Measurements from ENCODE around the gene CYP51A1. TPM values are rescaled to one million over a fixed set of nuclear protein-coding genes. Genes with fewer than 3 reads are reported as not detected.

CYP51A1 gene
- polyA plus RNA-seq, 3 donors = 5.9 to 32.4 (median 27.4) TPM

- TF ChIP-seq CTCF (IDR thresholded peaks at IDR 0.05) = no peak
- Histone ChIP-seq H3K79me2 (ENCODE audit: insufficient read depth, low read length) (no peaks in the 10 kb centered on the region), H2AFZ (ENCODE audit: insufficient read depth, low read depth, low read length, poor library complexity, severe bottlenecking) (no peak overlapping the region), H4K20me1 (ENCODE audit: insufficient read depth, low read length) (no peaks in the 10 kb centered on the region), H3K9me3 (replicated peaks in 1 of 2; ENCODE audit: control insufficient read depth in 1 of 2, insufficient read depth in 1 of 2, low read length in 2 of 2) (no peaks in the 10 kb centered on the region), H3K4me2 (replicated peaks; ENCODE audit: extremely low read depth, low read length, poor library complexity, severe bottlenecking) (no peak overlapping the region), H3K27ac (ENCODE audit: low read depth in 1 of 2, low read length in 2 of 2) (no peak overlapping the region), H3K36me3 (replicated peaks in 1 of 2; ENCODE audit: control insufficient read depth in 1 of 2, insufficient read depth in 2 of 2, low read length in 2 of 2) (no peaks in the 10 kb centered on the region), H3K4me1 (ENCODE audit: control insufficient read depth in 1 of 2, insufficient read depth in 2 of 2, low read length in 2 of 2) (no peaks in the 10 kb centered on the region), H3K9ac (ENCODE audit: insufficient read depth, low read length, poor library complexity, severe bottlenecking) (no peak overlapping the region), H3K4me3 (replicated peaks in 1 of 3; ENCODE audit: low read depth in 2 of 3, low read length in 3 of 3) (no peak overlapping the region), H3K27me3 (ENCODE audit: control insufficient read depth in 2 of 2, insufficient read depth in 2 of 2, low read length in 2 of 2) (no peaks in the 10 kb centered on the region)
- H3K4me1 Mint-ChIP-seq = no peaks in the 10 kb centered on the region
- H3K4me3 Mint-ChIP-seq = no peak overlapping the region
- DNase-seq = no peak
- intact Hi-C loops (cut with micrococcal nuclease) = no loop called here
- no peaks in the 10 kb centered on the region for H3K9me3 Mint-ChIP-seq
- no peak overlapping the region for H3K27ac Mint-ChIP-seq
- no peaks in the 10 kb centered on the region for H3K36me3 Mint-ChIP-seq
- H3K27me3 Mint-ChIP-seq (ENCODE audit: low read depth in 3 of 3) = peaks cover 1 to 5% (median 2%) of the 10 kb centered on the region in 3 donors
Observed at GRCh38 chr7:92156990-92157389, 22.7 kb upstream of the CYP51A1 start.

GRCh38 chr7:92155108-92155739, 20.9 kb upstream of the CYP51A1 start:
- Histone ChIP-seq H3K4me3 (replicated peaks in 1 of 3; ENCODE audit: low read depth in 2 of 3, low read length in 3 of 3) (no peak overlapping the region), H3K9me3 (replicated peaks in 1 of 2; ENCODE audit: control insufficient read depth in 1 of 2, insufficient read depth in 1 of 2, low read length in 2 of 2) (no peaks in the 10 kb centered on the region), H3K9ac (ENCODE audit: insufficient read depth, low read length, poor library complexity, severe bottlenecking) (no peak overlapping the region), H3K27me3 (ENCODE audit: control insufficient read depth in 2 of 2, insufficient read depth in 2 of 2, low read length in 2 of 2) (no peaks in the 10 kb centered on the region), H3K4me2 (replicated peaks; ENCODE audit: extremely low read depth, low read length, poor library complexity, severe bottlenecking) (no peak overlapping the region), H3K27ac (ENCODE audit: low read depth in 1 of 2, low read length in 2 of 2) (no peak overlapping the region), H4K20me1 (ENCODE audit: insufficient read depth, low read length) (no peaks in the 10 kb centered on the region), H2AFZ (ENCODE audit: insufficient read depth, low read depth, low read length, poor library complexity, severe bottlenecking) (no peak overlapping the region), H3K36me3 (replicated peaks in 1 of 2; ENCODE audit: control insufficient read depth in 1 of 2, insufficient read depth in 2 of 2, low read length in 2 of 2) (no peaks in the 10 kb centered on the region), H3K79me2 (ENCODE audit: insufficient read depth, low read length) (no peaks in the 10 kb centered on the region), H3K4me1 (ENCODE audit: control insufficient read depth in 1 of 2, insufficient read depth in 2 of 2, low read length in 2 of 2) (no peaks in the 10 kb centered on the region)
- WGBS (ENCODE audit: insufficient coverage) = 100% methylated on average over 1 of the region's 1 CpG
- Mint-ChIP-seq H3K36me3 (no peaks in the 10 kb centered on the region), H3K27me3 (ENCODE audit: low read depth in 3 of 3) (peaks cover 0 to 2% (median 1%) of the 10 kb centered on the region in 3 donors), H3K27ac (no peak overlapping the region), H3K4me1 (no peaks in the 10 kb centered on the region), H3K9me3 (no peaks in the 10 kb centered on the region), H3K4me3 (no peak overlapping the region)
- no peak for TF ChIP-seq CTCF (IDR thresholded peaks at IDR 0.05)
- DNase-seq = peak in 1 of 3 donors; percentile 34
- intact Hi-C loops (cut with micrococcal nuclease) = no loop called here

Data from CD14-positive monocyte (primary cell).